Cardiac muscle cell (in vitro differentiated cells and primary cell): ENCODE results near the gene LRRK1. TPM values are rescaled to one million over a fixed set of nuclear protein-coding genes. Genes with fewer than 3 reads are reported as not detected.

Experiments
- DNase-seq, 2 donors: peaks; one replicate each; pipeline versions ENCODE4 v3.0.0 to v3.0.0-alpha.2; 2010 to 2017; ENCODE audit warnings: low read depth in 1 of 2, low spot score in 1 of 2
- H3K27ac ChIP-seq: fragments of 200-600 bp; sonication (generic); 2 replicates; pipeline ENCODE4 v1.5.1; 2016
- H3K27me3 ChIP-seq: fragments of 200-600 bp; sonication (generic); 2 replicates; pipeline ENCODE4 v1.6.0; 2016; ENCODE audit warnings: control low read depth
- H3K36me3 ChIP-seq: fragments of 200-600 bp; sonication (generic); 2 replicates; pipeline ENCODE4 v1.5.1; 2016; ENCODE audit warnings: control low read depth
- H3K4me1 ChIP-seq: fragments of 200-600 bp; sonication (generic); 2 replicates; pipeline ENCODE4 v1.8.1; 2017; ENCODE audit warnings: low read depth, mild to moderate bottlenecking, mixed run types
- H3K4me3 ChIP-seq: fragments of 200-600 bp; sonication (generic); 2 replicates; pipeline ENCODE4 v1.5.1; 2016; ENCODE audit warnings: mild to moderate bottlenecking
- H3K9me3 ChIP-seq: fragments of 200-600 bp; sonication (generic); 2 replicates; pipeline ENCODE4 v1.5.1; 2017; ENCODE audit warnings: low read depth, mild to moderate bottlenecking, control low read depth
- polyA plus RNA-seq: library from polyadenylated mRNA; unstranded; fragments of >200 nt; fragmentation: Nextera tagmentation; extraction: Ambion mirVana; gene quantifications from 2 replicates; pipeline ENCODE4 v1.2.1, GENCODE V29; 2016
- total RNA-seq: library from RNA; depleted of rRNA; stranded (reverse); fragments of >200 nt; gene quantifications from 2 replicates; pipeline ENCODE4 v1.2.3, GENCODE V29; 2016
- TF ChIP-seq, protein P1 (sequence below): IDR thresholded peaks from 2 replicates; pipeline ENCODE4 v1.5.1; 2012; ENCODE audit warnings: low read depth, mild to moderate bottlenecking, low read length

The LRRK1 gene
- total and polyA plus RNA-seq, 2 experiments from 2014 or later = 0.12 to 1.0 TPM

DNA sequence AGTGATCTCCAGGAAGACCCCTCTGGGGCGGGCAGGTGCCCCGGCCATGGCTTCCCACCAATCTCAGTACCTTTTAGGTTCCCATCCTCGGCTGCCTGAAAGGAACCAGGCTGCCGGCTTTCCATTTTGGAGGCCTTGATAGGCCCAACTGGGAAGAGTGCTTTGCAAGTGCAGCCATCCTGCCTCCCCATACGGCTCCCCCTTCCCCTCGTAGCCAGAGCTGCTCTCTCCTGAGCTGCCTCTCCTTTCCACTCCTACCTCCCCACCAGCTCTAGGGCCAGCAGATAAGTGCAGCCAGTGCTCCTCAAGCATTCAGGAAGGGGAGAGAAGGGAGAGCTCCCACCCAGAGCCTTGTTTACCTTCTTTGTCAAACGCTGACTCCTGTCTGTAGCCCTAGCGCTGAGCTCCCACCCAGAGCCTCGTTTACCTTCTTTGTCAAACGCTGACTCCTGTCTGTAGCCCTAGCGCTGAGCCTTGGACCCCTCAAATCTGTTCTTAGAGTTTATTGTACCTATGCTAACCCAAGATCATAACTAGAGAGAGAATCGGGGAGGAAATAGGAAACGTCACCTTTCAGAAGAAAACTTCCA is 133.0 kb downstream of the LRRK1 start:
- Histone ChIP-seq H3K9me3 (no peaks in the 10 kb centered on the region), H3K4me3 (no peak overlapping the region), H3K27ac (no peak overlapping the region), H3K36me3 (no peaks in the 10 kb centered on the region), H3K4me1 (no peaks in the 10 kb centered on the region), H3K27me3 (no peaks in the 10 kb centered on the region)
- DNase-seq = peak in 1 of 2 donors; percentile 9
- TF ChIP-seq, protein P1, sequence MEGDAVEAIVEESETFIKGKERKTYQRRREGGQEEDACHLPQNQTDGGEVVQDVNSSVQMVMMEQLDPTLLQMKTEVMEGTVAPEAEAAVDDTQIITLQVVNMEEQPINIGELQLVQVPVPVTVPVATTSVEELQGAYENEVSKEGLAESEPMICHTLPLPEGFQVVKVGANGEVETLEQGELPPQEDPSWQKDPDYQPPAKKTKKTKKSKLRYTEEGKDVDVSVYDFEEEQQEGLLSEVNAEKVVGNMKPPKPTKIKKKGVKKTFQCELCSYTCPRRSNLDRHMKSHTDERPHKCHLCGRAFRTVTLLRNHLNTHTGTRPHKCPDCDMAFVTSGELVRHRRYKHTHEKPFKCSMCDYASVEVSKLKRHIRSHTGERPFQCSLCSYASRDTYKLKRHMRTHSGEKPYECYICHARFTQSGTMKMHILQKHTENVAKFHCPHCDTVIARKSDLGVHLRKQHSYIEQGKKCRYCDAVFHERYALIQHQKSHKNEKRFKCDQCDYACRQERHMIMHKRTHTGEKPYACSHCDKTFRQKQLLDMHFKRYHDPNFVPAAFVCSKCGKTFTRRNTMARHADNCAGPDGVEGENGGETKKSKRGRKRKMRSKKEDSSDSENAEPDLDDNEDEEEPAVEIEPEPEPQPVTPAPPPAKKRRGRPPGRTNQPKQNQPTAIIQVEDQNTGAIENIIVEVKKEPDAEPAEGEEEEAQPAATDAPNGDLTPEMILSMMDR = no peak

DNA sequence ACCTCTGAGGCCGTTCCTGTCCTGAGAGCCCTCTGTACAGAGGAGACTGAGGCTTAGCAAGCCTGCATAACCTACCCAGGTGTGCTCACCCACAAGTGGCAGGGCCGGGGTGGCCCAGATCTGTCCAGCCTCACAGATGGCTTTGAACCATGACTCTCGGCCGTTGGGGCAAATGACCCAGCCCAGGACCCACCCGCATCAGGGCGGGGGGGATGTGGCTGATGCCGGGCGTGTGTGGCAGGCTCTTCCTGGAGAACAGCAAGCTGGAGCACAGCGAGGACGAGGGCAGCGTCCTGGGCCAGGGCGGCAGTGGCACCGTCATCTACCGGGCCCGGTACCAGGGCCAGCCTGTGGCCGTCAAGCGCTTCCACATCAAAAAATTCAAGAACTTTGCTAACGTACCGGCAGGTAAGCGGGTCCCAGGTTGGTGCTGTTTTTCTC is 133.5 kb downstream of the LRRK1 start:
- Histone ChIP-seq H3K9me3 (no peaks in the 10 kb centered on the region), H3K36me3 (no peaks in the 10 kb centered on the region), H3K27me3 (no peaks in the 10 kb centered on the region), H3K4me3 (no peak overlapping the region), H3K4me1 (no peaks in the 10 kb centered on the region), H3K27ac (no peak overlapping the region)
- TF ChIP-seq, protein P1 = no peak
- no peak for DNase-seq

DNA sequence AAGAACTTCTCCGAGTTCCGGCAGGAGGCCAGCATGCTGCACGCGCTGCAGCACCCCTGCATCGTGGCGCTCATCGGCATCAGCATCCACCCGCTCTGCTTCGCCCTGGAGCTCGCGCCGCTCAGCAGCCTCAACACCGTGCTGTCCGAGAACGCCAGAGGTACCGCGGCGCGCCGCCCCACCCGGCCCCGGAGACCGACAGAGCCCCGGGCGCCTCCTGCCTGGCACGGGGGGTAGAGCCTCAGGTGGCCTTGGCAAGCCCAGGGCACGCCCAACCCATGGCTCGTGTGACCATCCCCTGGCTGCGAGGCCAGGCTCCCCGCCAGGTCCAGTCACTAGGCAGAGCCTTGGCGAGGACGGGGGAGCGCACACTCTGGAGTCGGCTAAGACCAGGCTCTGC is 134.1 kb downstream of the LRRK1 start:
- Histone ChIP-seq H3K27ac (no peak overlapping the region), H3K27me3 (no peaks in the 10 kb centered on the region), H3K4me3 (no peak overlapping the region), H3K36me3 (no peaks in the 10 kb centered on the region), H3K4me1 (no peaks in the 10 kb centered on the region), H3K9me3 (no peaks in the 10 kb centered on the region)
- DNase-seq = no peak
- TF ChIP-seq, protein P1 = no peak

DNA sequence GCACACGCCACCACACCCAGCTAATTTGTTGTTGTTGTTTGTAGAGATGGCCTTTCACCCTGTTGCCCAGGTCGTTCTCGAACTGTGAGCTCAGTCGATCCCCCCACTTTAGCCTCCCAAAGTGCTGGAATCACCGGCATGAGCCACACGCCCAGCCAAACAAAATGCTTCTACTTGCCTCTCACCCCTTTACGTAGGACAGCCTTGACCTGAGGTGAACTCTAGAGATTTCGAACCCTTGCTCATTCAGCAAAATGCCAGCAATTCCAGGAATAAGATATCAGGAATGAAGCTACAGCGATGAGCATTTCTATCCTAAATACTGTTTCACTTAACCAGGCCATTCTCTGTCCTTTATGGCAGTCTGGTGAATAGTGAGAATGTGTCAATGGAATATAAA is 135.0 kb downstream of the LRRK1 start:
- Histone ChIP-seq H3K36me3 (no peaks in the 10 kb centered on the region), H3K27me3 (no peaks in the 10 kb centered on the region), H3K9me3 (no peaks in the 10 kb centered on the region), H3K27ac (no peak overlapping the region), H3K4me3 (no peak overlapping the region), H3K4me1 (no peaks in the 10 kb centered on the region)
- DNase-seq = no peak
- TF ChIP-seq, protein P1 = no peak

DNA sequence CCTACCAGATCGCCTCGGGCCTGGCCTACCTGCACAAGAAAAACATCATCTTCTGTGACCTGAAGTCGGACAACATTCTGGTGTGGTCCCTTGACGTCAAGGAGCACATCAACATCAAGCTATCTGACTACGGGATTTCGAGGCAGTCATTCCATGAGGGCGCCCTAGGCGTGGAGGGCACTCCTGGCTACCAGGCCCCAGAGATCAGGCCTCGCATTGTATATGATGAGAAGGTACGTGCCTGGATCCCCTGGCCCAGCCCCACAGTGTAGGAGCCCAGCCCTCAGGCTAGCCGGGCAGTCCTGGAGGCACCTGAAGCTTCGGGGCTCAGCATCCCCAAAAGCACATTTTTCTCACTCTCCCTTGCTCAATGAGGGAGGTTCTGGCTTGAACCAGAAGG is 135.8 kb downstream of the LRRK1 start:
- H3K27me3 ChIP-seq = no peaks in the 10 kb centered on the region
- no peaks in the 10 kb centered on the region for H3K4me1 ChIP-seq
- no peaks in the 10 kb centered on the region for H3K36me3 ChIP-seq
- no peak overlapping the region for H3K27ac ChIP-seq
- no peak for DNase-seq
- H3K4me3 ChIP-seq = no peak overlapping the region
- no peaks in the 10 kb centered on the region for H3K9me3 ChIP-seq
- TF ChIP-seq, protein P1 = no peak
